Measurements from ENCODE around the gene APC.

GRCh38 chr5:112878760-112879159 lies 141.1 kb downstream of the APC start:
- TF ChIP-seq YY1 (tag by site-specific recombination; IDR thresholded peaks at IDR 0.05) (no peak), CTCF (tag by site-specific recombination; IDR thresholded peaks at IDR 0.05) (no peak), ZNF416 (tag by site-specific recombination; IDR thresholded peaks at IDR 0.05) (no peak), ZNF426 (tag by site-specific recombination; IDR thresholded peaks at IDR 0.05) (no peak)
